Measurements from ENCODE around the gene COL8A1.

Gene COL8A1

DNA sequence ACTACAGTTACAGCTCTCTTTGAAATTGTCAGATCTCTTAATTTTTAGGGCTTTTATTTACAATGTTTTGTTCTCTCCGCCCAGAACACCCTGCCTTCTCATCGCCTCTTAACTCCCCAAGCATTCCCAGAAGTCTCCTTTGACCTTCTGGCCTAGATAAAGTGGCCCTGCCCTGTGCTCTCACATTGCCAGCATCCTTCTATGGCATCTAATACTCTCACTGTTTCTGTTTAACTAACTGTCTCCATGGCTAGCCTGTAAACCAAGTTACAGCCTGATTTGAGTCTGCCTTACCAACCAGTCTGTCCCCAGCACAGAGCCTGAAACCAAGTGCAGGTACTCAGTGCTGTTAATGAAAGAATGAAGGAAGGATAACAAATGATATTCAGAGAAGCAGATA, 19.9 kb downstream of the COL8A1 start:
- TF ChIP-seq CTCF (IDR thresholded peaks at IDR 0.05; ENCODE audit: insufficient read depth, missing control alignments): no peak
- FAIRE-seq (no peak), DNase-seq (ENCODE audit: insufficient read length, low spot score) (no peak)

DNA sequence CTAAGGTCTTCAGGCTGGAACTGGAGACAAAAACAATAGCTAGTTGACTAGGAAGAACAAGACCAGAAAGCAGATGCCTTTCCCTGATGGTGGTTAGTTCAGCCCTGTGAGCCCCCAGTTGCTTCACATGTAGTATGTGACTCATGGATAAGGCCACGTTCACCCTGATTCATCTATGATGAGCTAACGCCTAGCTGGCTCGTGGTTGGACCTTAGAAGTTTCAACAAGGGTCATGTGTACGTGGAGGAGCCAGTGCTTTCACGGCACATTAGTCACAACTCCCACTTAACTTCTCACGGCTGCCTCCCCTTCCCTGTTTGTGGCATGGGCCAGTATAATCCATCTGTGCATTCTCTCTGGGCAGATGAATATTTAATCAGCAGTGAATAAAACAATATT, 20.6 kb downstream of the COL8A1 start:
- FAIRE-seq (no peak), DNase-seq (ENCODE audit: insufficient read length, low spot score) (no peak)
- no peak for TF ChIP-seq CTCF (IDR thresholded peaks at IDR 0.05; ENCODE audit: insufficient read depth, missing control alignments)

GRCh38 chr3:99659951-99660350, 21.6 kb downstream of the COL8A1 start:
- DNase-seq (ENCODE audit: insufficient read length, low spot score) (no peak), FAIRE-seq (no peak)
- no peak for TF ChIP-seq CTCF (IDR thresholded peaks at IDR 0.05; ENCODE audit: insufficient read depth, missing control alignments)

DNA sequence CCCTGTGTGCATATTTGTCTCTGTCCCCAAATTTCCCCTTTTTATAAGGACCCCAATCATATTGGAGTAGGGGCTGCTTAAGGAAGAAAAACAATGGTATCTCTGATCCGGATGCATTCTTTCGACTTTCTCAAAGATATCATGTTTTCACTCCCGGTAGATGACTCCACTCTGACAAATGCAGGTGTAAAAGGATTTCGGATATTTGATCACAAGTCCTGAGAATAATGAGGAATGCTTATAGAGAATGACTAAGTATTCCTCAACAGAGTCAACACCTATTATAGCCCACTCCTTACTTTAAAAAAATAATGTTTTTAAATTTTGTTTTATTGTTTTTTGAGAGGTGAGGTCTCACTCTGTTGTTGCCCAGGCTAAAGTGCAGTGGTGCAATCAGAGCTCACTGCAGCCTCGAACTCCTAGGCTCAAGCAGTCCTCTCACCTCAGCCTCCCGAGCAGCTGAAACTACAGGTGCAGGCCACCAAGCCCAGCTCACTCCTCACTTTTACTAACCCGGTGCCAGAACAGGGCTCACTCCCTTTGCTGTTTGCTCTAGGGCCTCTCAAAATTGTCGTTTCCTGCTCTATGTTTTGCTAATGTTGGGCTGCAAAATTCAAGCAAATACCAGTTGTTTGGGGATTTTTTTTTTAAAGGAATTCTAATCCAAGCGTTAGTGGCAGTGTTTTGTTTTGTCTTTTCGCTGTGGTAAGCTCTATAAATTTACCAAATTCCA, 24.6 kb downstream of the COL8A1 start:
- DNase-seq (ENCODE audit: insufficient read length, low spot score) (no peak), FAIRE-seq (no peak)
- no peak for TF ChIP-seq CTCF (IDR thresholded peaks at IDR 0.05; ENCODE audit: insufficient read depth, missing control alignments)

GRCh38 chr3:99663977-99664376, 25.6 kb downstream of the COL8A1 start:
- TF ChIP-seq CTCF (IDR thresholded peaks at IDR 0.05; ENCODE audit: insufficient read depth, missing control alignments): no peak
- no peak for FAIRE-seq
- DNase-seq (ENCODE audit: insufficient read length, low spot score): no peak

DNA sequence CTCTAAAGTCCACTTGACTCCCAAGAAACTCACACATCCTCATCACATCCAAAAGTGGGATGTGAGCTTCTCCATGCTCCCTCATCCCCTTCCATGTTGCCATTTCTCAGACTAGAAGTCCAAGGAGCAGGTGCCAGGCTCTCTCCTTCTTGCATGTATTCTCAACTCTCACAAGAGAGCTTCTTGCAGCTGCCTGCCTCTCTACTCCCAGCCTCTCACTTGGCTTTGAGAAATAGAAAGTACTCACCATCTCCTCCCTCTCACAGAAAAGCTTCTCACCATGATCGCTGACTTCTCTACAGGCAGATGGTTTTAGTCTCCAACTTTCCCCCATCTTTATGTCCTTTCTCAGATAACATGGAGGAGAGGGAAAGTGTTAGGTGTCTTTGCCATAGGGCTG, 26.6 kb downstream of the COL8A1 start:
- DNase-seq (ENCODE audit: insufficient read length, low spot score) (no peak), FAIRE-seq (no peak)
- TF ChIP-seq CTCF (IDR thresholded peaks at IDR 0.05; ENCODE audit: insufficient read depth, missing control alignments): no peak

GRCh38 chr3:99666201-99666600, 27.8 kb downstream of the COL8A1 start:
- no peak for TF ChIP-seq CTCF (IDR thresholded peaks at IDR 0.05; ENCODE audit: insufficient read depth, missing control alignments)
- no peak for DNase-seq (ENCODE audit: insufficient read length, low spot score)
- FAIRE-seq: no peak

All from D721Med (cell line).